Epithelial cell of esophagus (primary cell): ENCODE results near the gene ZNF580.

Experiments
- DNase-seq: peaks from one replicate; pipeline ENCODE4 v3.0.0; 2010; ENCODE audit warnings: low read depth
- H3K4me3 ChIP-seq: 2 replicates; pipeline ENCODE4 v1.5.1; 2011; ENCODE audit warnings: mild to moderate bottlenecking, low read length, control low read depth
- TF ChIP-seq, protein P1 (sequence below): IDR thresholded peaks from 2 replicates; pipeline ENCODE4 v1.5.1; 2011; ENCODE audit warnings: low read depth, mild to moderate bottlenecking, low read length, control low read depth, inconsistent platforms; ENCODE audit not compliant: insufficient read depth; ENCODE audit errors: missing control alignments

ZNF580 gene

DNA sequence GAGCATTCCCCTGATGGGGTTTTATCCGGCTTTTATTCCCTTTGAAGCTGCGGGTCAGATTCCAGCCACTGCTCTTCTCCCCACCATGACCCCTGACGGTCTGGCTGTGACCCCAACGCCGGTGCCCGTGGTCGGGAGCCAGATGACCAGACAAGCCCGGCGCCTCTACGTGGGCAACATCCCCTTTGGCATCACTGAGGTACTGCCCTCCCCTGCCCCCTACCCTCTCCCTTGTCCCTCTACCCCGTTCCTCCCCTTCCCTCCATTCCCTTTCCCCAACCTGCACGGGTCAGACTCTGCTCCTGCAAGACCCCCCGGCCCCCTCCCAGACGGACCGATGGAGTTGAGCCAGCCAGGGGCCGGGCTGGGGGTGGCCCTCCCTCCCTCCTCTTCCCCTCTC lies 20.2 kb downstream of the ZNF580 start:
- TF ChIP-seq, protein P1, sequence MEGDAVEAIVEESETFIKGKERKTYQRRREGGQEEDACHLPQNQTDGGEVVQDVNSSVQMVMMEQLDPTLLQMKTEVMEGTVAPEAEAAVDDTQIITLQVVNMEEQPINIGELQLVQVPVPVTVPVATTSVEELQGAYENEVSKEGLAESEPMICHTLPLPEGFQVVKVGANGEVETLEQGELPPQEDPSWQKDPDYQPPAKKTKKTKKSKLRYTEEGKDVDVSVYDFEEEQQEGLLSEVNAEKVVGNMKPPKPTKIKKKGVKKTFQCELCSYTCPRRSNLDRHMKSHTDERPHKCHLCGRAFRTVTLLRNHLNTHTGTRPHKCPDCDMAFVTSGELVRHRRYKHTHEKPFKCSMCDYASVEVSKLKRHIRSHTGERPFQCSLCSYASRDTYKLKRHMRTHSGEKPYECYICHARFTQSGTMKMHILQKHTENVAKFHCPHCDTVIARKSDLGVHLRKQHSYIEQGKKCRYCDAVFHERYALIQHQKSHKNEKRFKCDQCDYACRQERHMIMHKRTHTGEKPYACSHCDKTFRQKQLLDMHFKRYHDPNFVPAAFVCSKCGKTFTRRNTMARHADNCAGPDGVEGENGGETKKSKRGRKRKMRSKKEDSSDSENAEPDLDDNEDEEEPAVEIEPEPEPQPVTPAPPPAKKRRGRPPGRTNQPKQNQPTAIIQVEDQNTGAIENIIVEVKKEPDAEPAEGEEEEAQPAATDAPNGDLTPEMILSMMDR: no peak

DNA sequence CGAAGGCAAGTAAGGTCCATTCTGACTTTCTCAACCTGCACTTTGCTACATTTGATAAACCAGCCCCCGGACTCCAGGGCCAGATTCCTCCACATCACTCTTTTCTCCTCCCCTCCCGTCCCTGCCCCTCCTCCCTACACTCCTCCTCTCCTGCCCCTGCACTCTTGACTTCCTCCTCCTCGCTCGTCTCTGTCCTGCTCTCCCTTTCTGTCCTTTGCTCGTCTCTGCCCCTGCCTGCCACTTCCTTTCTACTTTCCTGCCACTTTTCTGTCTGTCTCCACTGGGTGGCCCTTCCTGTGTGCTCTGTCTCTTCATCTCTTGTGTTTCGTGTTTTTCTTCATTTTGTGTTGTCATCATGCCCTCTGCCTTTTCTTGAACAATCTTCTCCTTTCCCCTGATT lies 21.0 kb downstream of the ZNF580 start:
- DNase-seq: no peak
- TF ChIP-seq, protein P1: no peak
- no peak overlapping the region for H3K4me3 ChIP-seq

More for the DNA sequence above, 20.2 kb downstream of the ZNF580 start:
- H3K4me3 ChIP-seq: no peak overlapping the region
- DNase-seq: no peak

DNA sequence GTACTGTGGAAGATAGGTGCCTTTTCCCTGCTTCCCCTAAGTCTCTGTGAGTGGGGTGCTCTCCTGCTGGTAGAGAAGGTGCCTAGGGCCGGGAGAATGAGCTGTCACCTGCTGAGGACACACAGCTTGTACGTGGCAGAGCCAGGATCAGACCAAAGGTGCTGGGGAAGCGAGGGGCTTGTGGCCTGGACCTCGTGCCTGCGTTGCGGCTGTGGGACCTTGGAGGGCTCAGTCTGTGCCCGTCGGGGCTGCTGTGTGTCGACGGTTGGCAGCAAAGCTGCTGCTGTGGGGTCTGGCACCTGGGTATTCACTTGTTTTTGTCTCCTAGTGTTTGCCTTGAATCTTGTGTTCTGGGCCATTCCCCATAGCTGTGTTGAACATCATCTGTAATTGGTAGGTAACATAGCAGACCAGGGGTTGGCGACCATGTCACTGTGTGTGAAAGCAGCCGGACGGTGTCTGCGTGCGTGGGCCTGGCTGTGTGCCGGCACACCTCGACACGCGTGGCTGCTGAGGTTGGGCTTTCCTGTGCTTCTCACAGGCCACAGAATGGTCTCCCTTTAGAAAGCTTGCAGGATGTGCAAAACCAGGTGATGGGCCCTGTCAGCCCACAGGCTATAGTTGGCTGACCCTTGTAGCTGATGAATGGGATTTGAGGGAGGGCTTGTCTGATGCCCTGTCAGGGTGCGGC lies 23.2 kb downstream of the ZNF580 start:
- H3K4me3 ChIP-seq: no peak overlapping the region
- DNase-seq: no peak
- TF ChIP-seq, protein P1: no peak

DNA sequence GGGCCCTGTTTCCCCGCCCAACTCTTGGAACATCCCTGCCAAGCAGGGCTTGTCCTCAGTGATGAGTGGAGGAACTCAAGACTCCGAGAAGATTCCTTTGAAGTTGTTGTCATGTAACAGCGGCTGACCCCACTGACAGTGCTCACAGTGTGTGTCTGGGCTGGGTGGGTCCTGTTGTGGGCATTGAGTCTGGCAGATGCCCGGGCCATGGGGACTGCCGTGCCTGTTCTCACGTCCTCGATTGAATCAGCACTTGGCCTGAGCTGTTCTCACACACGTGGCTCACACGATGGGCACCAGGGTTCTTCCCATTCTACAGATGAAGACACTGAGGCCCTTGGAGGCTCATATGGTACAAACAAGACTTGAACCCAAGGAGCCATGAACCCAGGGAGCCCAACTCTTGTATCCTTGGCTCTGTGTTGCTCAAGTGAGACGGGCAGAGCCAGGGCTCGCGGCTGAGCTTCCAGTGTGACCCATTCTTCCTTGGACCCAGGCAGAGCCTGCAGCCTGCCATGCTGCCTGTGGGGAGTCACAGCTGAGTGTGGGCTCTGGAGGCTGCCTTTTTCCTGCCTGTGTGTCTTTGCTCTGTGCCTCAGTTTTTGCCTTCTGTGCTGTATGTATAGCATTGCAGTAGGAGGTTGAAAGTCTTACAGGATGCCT lies 25.7 kb downstream of the ZNF580 start:
- TF ChIP-seq, protein P1: no peak
- DNase-seq: no peak
- H3K4me3 ChIP-seq: no peak overlapping the region

DNA sequence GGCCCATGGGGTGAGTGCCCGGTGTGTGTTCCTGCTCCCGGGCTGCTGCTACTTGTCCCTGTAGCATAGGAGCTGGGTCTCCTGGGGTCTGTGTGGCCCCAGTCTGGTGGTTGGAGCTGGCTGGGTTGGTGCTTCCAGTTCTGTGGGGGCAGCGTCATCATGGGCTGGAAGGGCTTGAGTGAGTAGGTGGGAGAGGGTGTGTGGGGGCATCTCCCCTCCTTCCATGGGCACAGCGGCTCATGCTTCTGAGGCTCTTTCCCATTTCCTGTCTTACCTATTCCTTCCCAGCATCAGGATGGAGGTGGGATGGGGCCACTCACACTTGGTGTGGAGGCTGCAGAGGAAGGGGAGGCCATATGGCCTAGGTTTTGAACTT lies 26.2 kb downstream of the ZNF580 start:
- no peak for DNase-seq
- TF ChIP-seq, protein P1: no peak
- H3K4me3 ChIP-seq: no peak overlapping the region

DNA sequence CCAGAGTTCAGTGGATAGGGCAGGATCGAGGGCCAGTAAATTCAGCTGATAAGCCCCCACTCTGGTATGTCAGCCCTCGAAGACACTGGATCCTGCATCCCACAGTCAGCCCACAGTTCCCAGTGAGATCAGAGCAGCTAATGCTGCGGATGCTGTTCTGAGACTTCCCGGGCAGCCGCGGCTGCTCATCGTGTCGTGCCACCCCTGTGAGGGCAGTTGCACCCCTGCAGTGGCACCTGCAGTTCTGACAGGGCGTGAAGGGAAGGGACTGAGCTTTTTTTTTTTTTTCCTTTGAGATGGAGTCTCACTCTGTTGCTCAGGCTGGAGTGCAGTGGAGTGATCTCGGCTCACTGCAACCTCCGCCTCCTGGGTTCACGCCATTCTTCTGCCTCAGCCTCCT lies 26.7 kb downstream of the ZNF580 start:
- TF ChIP-seq, protein P1: no peak
- H3K4me3 ChIP-seq: no peak overlapping the region
- no peak for DNase-seq

DNA sequence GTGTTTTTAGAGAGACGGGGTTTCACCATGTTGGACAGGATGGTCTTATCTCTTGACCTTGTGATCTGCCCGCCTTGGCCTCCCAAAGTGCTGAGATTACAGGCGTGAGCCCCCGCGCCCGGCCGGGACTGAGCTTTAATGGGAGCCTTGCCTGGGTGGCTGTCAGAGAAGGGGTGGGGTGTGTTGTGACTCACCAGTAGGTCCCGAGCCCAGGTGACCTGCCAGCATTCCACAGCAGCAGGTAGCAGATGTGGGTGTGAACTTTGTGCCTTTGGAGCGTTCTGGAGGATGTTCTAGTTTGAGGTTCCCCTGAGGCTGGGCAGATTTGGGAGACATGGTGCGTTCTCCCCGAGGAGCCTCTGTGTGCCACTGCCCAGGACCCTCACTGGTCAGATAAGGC lies 27.2 kb downstream of the ZNF580 start:
- DNase-seq: peak; percentile 67
- no peak overlapping the region for H3K4me3 ChIP-seq
- TF ChIP-seq, protein P1: no peak
